MV-4-11 (cell line): ENCODE measurements around the gene HNF4A.
A peak's percentile ranks its signal among the peaks of the same experiment; 100 is the strongest.

ENCODE experiments used
- DNase-seq: peaks from one replicate; lab custom pipeline; 2025; lab: John Stamatoyannopoulos, UW

The HNF4A gene

DNA sequence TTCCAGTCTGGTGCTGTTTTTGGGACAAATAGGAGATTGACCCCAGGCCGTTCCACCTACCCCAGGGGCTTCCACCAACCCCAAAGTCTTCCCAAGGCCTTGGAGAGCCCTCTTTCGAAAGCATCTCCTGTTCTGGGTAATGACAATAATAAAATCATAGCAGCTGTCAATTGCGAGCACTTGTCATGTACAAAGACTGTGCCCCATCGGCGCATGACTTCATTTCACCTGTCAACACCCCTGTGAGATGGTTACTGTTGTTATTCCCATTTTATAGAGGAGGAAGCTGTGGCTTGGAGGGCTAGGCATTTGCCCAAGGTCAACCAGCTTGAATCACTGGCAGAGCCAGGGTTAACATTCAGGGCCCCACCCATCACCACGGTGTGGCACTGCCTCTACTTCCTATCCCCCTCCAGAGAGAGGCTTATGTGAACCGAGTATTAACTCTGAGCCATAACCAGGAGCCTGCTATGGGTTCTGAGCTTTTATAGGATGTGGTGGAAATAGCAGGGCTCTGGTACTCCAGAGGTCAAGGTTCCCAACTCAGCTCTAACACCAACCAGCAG lies 51.2 kb downstream of the HNF4A start:
- DNase-seq, result no peak

DNA sequence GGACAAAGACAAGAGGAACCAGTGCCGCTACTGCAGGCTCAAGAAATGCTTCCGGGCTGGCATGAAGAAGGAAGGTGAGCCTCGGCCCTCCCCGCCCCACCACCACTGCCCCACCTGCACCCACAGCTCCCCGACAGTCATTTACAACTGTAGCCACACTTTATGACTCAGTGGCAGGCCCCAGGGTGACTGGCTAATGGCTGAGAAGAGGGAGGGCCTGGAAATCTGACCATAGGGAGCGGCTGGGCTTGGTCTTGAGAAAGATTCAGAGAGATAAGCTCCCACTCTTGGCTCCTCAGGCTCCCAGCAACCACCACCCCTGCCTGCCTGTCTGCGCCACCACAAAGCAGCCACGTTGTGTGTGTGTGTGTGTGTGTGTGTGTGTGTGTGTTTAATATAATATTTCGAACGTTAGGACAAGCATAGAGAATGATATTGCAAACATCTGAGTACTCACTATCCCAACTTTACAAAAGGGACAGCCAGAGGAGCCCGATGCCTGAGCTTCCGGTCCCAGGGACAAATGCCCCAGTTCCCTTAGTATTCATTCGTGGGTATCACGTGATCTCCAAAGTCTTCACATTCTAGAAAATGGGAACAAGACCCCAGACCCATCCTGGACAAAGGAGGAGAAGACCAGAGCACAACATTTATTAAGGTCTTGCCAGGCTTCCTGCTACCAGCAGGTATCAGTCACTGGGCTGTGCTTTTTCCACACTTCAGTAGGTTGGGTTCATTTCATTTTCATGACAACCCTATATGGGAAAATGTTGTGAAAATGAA lies 52.1 kb downstream of the HNF4A start:
- DNase-seq, result peak; percentile 60

- DNase-seq, result no peak
Measured at GRCh38 chr20:44409132-44409600, 53.7 kb downstream of the HNF4A start.

- no peak for DNase-seq
Measured at GRCh38 chr20:44410583-44411019, 55.1 kb downstream of the HNF4A start.

- DNase-seq, result no peak
Measured at GRCh38 chr20:44411020-44411756, 55.7 kb downstream of the HNF4A start.

DNA sequence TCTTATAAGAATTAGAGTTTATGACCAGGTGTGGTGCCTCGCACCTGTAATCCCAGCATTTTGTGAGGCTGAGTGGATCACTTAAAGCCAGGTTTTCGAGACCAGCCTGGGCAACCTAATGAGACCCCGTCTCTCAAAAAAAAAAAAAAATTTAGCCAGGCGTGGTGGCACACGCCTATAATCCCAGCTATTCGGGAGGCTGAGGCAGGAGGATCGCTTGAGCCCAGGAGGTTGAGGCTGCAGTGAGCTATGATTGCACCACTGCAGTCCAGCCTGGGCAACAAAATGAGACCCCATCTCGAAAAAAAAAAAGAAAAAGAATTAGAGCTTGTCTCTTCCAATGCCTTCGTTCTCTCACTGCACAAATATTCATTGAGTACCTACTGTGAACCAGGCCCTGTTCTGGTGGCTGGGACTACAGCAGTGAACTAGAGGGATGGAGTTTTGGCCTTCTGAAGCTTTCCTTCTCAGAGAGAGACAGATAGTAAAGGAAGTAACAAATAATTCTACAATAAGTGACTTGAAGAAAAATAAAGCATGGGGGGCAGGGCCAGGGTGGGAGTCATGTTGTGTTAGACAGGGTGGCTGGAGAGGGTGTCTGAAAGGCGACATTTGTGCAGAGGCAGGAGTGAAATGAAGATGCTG lies 56.4 kb downstream of the HNF4A start:
- no peak for DNase-seq

DNA sequence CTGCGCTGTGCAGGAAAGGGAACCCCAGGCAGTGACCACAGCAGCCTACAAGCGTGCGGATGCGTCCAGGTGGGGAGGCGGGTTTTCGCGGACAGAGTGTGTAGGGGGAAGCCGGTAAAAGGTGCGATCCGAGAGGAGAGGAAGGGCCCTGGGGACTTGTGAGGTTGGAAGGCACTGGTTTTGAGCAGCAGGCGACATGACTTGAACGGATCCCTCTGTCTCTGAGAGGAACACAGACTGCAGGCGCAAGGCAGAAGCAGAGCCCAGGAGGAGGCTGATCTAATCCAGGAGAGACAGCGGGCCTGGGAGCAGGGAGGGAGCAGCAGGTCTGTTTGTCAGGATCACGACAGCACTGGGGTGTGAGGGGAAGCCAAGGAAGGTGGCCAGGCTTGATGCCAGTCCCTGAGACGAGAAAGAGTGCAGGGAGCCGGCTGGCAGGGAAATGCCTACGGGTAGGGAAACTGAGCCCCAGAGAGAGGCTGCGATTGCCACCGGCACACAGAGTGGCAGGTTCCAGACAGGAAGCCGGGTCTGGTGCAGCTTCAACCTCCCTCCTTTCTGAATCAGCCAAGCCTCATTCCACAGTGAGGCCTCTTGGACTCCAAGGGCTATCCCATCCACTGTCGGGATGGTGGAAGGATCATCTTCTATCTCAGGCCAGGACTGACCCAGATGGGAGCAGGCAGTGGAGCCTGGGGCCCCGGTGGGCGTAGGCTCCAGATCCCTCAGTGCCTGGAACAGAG lies 57.1 kb downstream of the HNF4A start:
- DNase-seq, result no peak

DNA sequence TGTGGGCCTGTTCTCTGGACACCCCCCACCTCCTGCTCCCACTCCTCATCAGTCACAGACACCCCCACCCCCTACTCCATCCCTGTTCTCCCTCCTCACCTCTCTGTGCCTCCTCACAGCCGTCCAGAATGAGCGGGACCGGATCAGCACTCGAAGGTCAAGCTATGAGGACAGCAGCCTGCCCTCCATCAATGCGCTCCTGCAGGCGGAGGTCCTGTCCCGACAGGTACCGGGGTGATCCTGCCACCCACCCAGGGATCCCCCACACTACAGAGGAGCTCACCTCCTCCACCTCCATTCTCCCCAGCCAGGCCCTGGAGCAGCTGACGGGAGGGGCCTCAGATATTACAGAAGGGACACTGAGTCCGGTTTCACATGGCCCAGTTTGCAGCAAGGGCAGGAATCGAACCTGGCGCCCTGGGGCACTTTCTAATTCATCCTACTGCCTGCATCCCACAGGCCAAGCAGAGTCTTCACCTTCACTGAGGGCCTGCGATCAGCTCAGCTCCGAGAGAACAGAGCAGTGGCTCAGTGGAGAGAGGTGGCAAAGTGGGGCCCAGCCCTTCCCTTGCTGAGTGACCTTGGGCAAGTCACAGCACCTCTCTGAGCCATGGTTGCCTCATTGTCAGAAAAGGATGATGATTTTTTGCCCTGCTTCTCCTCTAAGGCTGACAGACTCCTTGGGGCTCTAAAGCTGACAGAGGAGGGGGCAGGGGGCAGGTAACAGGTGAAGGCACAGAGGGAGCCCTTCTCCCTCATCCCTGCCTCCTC lies 58.3 kb downstream of the HNF4A start:
- no peak for DNase-seq

DNA sequence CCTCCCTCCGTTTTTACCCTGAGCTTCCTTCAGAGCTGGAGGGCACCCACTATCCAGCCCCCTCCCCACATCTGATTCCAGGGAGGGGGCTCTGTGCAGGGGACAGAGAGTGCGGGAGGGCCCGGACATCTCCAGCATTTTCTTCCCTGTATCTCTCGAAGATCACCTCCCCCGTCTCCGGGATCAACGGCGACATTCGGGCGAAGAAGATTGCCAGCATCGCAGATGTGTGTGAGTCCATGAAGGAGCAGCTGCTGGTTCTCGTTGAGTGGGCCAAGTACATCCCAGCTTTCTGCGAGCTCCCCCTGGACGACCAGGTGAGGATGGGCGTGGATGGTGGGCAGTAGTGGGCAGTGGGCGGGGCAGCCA lies 58.8 kb downstream of the HNF4A start:
- DNase-seq, result no peak

DNA sequence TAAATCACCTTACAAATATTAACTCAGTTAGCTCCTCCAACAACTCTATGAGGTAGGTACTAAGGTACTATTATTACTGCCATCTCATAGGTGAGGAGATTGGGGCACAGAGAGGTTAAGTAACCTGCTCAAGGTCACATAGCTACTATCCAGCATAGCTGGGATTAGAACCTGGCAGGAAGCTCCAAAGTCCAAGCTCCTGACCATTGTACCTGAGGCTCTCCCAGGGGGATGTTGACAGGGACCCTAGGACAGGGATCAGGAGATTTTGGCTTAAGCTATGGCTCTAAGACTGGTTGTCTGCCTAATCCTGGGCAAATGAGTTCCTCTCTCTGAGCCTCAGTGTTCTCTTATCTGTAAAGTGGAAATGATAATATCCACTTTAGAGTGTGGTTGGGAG lies 59.3 kb downstream of the HNF4A start:
- DNase-seq, result no peak

DNA sequence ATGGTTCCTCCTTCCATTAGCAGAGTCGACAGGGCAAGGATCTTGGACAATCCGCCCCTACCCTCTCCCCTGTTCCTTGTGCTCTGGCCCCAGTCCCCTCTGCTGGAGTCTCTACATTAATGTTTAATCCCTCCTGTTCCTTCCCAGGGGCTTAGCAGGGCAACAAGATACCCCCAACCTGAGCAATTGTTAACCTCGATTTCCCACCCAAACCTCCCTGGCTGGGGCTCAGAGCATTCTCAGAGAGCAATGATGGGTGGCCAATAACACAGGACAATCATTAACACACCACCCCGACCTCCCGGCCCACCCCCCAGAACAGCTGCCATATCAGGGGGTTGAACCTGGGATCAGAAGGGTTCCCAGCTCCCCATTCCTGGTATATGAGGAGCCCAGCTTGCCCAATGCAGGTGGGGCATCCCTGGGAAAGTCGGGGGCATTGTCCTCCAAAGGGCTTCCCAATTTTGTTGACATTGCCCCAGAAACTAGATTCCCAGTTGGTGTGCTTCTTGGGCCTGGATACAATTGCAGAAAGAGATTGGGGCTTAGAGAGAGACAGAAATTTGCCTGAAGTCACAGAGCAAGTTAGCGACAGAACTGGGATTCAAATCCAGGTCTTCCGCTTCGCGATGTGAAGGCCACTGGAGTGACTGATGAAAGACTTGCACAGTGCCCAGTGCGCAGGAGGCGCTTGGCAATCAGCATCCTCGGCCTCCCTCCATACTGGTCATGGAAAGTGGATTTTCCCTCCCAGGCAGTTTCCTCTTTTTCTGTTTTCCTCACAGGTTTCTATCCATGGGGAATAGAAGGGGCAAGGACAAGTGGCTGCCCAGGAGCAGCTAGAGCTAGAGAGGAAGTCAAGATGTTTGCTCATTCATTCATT lies 60.6 kb downstream of the HNF4A start:
- no peak for DNase-seq

DNA sequence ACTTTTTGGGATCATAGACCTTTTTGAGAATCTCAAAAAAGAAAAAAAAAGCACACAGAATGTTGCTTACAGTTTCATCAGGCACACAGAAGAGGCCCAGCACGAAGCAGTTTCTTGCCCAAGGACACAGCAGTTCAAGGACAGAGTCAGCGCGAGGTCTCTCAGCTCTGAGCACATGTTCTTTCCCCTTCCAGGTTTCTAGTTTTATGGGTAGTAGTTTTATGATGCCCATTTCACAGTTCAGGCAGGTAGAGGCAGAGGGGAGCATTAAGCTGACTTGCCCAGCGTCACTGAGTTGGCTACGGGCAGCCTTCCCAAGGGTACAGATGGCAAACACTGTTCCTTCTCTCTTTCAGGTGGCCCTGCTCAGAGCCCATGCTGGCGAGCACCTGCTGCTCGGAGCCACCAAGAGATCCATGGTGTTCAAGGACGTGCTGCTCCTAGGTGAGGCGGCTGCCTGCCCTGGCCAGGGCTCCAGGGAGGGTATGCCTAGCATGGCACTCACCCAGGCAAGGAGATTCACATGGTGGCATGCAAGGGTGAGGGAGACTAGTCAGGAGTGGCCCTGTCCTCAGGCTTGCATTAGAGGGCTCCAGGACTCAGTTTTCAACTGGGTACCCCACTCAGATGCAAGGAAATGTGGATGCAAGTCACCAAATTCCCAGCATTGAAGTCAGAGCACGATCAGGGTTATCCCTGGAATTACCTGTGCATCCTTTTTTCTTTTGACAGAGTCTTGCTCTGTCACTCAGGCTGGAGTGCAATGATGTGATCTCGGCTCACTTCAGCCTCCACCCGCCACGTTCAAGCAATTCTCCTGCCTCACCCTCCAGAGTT lies 62.8 kb downstream of the HNF4A start:
- DNase-seq, result no peak

- DNase-seq, result no peak
Measured at GRCh38 chr20:44419131-44419844, 63.8 kb downstream of the HNF4A start.

DNA sequence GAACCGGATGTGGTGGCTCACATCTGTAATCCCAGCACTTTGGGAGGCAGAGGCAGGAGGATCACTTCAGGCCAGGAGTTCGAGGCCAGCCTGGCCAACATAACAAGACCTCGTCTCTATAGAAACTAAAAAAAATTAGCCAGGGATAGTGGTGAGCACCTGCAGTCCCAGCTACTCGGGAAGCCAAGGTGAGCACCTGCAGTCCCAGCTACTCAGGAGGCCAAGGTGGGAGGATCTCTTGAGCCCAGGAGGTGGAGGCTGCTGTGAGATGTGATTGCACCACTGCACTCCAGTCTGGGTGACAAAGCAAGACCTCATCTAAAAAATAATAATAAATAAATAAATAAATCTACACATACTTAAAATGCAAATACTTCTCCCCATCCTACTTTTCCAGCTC lies 65.0 kb downstream of the HNF4A start:
- no peak for DNase-seq

- DNase-seq, result peak; percentile 17
Measured at GRCh38 chr20:44422083-44422482, 66.6 kb downstream of the HNF4A start.

GRCh38 chr20:44423480-44423879 lies 68.0 kb downstream of the HNF4A start:
- no peak for DNase-seq

DNA sequence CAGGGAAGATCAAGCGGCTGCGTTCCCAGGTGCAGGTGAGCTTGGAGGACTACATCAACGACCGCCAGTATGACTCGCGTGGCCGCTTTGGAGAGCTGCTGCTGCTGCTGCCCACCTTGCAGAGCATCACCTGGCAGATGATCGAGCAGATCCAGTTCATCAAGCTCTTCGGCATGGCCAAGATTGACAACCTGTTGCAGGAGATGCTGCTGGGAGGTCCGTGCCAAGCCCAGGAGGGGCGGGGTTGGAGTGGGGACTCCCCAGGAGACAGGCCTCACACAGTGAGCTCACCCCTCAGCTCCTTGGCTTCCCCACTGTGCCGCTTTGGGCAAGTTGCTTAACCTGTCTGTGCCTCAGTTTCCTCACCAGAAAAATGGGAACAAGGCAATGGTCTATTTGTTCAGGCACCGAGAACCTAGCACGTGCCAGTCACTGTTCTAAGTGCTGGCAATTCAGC lies 68.6 kb downstream of the HNF4A start:
- DNase-seq, result no peak

GRCh38 chr20:44425923-44426322 lies 70.4 kb downstream of the HNF4A start:
- no peak for DNase-seq
